Stomach (tissue), 4 donors: Measurements from ENCODE around the gene CACNA2D4.

Experiments used
- POLR2A ChIP-seq, 4 donors: fragments of 450-650 bp; IDR thresholded peaks; one replicate each; pipeline ENCODE4 v1.6.1; 2016; ENCODE audit warnings: antibody characterized with exemption in 4 of 4, control low read depth in 2 of 4, mild to moderate bottlenecking in 1 of 4, moderate library complexity in 1 of 4
- TF ChIP-seq, protein P1 (sequence below), 7 experiments: fragments of 450-650 bp in 4 of 7; fragments of 200-600 bp in 3 of 7; sonication (generic) in 3 of 7; IDR thresholded peaks; one replicate each; pipeline ENCODE4 v1.5.1; 2016 to 2019; ENCODE audit warnings: antibody characterized with exemption in 7 of 7, control low read depth in 2 of 7, mild to moderate bottlenecking in 1 of 7

DNA sequence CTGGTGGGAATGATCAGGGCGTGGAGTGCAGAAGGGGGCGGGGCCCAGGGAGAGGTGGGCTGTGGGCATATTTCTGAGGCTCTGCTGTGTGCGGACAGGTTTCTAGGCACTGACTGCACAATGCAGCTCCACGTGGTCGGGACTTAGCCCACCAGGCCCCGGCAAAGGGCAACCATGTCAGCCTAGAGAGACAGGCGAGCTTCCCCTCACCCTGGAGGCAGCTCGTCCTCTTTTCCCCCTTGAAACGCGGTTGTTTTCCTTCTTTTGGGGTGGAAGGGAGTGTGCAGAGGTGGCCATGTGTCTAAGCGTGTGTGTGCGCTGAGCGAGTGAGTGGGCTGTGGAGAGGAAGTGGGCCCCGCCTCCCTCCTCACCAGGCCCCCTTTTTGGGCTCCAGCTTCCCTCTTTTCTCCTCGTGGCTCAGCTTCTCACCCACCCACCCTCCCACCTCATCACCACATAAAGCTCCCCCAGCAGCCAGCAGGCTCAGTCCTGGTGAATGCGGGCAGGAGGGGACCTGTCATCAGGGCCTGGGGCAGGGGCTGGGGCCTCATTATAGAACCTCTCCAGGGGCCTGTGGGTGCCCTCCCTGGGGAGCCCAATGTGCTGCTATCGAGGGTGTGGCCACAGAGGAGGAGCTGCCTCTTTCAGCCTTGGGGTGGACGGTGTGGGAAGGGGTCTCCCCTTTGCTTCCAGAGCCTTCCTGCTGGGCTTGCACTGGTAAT lies 76.1 kb downstream of the CACNA2D4 start:
- TF ChIP-seq POLR2A (IDR thresholded peaks at IDR 0.05), result no peak
- TF ChIP-seq, protein P1, sequence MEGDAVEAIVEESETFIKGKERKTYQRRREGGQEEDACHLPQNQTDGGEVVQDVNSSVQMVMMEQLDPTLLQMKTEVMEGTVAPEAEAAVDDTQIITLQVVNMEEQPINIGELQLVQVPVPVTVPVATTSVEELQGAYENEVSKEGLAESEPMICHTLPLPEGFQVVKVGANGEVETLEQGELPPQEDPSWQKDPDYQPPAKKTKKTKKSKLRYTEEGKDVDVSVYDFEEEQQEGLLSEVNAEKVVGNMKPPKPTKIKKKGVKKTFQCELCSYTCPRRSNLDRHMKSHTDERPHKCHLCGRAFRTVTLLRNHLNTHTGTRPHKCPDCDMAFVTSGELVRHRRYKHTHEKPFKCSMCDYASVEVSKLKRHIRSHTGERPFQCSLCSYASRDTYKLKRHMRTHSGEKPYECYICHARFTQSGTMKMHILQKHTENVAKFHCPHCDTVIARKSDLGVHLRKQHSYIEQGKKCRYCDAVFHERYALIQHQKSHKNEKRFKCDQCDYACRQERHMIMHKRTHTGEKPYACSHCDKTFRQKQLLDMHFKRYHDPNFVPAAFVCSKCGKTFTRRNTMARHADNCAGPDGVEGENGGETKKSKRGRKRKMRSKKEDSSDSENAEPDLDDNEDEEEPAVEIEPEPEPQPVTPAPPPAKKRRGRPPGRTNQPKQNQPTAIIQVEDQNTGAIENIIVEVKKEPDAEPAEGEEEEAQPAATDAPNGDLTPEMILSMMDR (IDR thresholded peaks at IDR 0.05), result no peak
